HepG2 (cell line): ENCODE measurements around the gene SFPQ. TPM values are rescaled to one million over a fixed set of nuclear protein-coding genes. Genes with fewer than 3 reads are reported as not detected.

Experiments used
- BCL6 ChIP-seq: IDR thresholded peaks from 2 replicates; pipeline ENCODE4 v1.6.1; 2016; ENCODE audit warnings: missing genetic modification reagents, missing compliant biosample characterization
- FOXA1 ChIP-seq, 2 experiments: fragments of 450-650 bp in 1 of 2; sonication (generic) in 1 of 2; formaldehyde crosslinking in 1 of 2; IDR thresholded peaks; 2 replicates each; pipeline versions ENCODE4 v1.4.0 to v1.6.1; 2016 to 2020; ENCODE audit warnings: missing genetic modification reagents in 1 of 2
- MAZ ChIP-seq, 2 experiments: sonication (generic) in 1 of 2; formaldehyde crosslinking in 1 of 2; IDR thresholded peaks; 2 replicates each; pipeline versions ENCODE4 v1.5.0 to v1.6.1; 2012 to 2020; ENCODE audit warnings: low read depth in 2 of 2, mild to moderate bottlenecking in 2 of 2, borderline replicate concordance in 1 of 2, improper control_type of control experiment in 1 of 2, low read length in 1 of 2, missing genetic modification reagents in 1 of 2, moderate library complexity in 1 of 2
- MYNN ChIP-seq: sonication (generic); formaldehyde crosslinking; IDR thresholded peaks from 2 replicates; pipeline ENCODE4 v1.4.0; 2020; ENCODE audit warnings: mild to moderate bottlenecking, low read depth, missing genetic modification reagents
- PHF20 ChIP-seq: sonication (generic); formaldehyde crosslinking; IDR thresholded peaks from 2 replicates; pipeline ENCODE4 v1.5.0; 2020; ENCODE audit warnings: mild to moderate bottlenecking, missing genetic modification reagents
- TP53 ChIP-seq: sonication (generic); formaldehyde crosslinking; conservative IDR thresholded peaks from 2 replicates; pipeline ENCODE4 v1.4.0; 2020; ENCODE audit warnings: missing genetic modification reagents
- ZBTB1 ChIP-seq: sonication (generic); formaldehyde crosslinking; IDR thresholded peaks from 2 replicates; pipeline ENCODE4 v1.4.0; 2020; ENCODE audit warnings: missing genetic modification reagents, borderline replicate concordance
- ZBTB21 ChIP-seq: sonication (generic); formaldehyde crosslinking; IDR thresholded peaks from 2 replicates; pipeline ENCODE4 v1.4.0; 2020; ENCODE audit warnings: missing genetic modification reagents
- ZNF124 ChIP-seq: sonication (generic); formaldehyde crosslinking; IDR thresholded peaks from 2 replicates; pipeline ENCODE4 v1.4.0; 2020; ENCODE audit warnings: missing genetic modification reagents
- ZNF468 ChIP-seq: sonication (generic); formaldehyde crosslinking; IDR thresholded peaks from 2 replicates; pipeline ENCODE4 v1.8.0; 2022; ENCODE audit warnings: mild to moderate bottlenecking, moderate library complexity, missing genetic modification reagents
- ZNF556 ChIP-seq: sonication (generic); formaldehyde crosslinking; IDR thresholded peaks from 2 replicates; pipeline ENCODE4 v1.4.0; 2020; ENCODE audit warnings: mild to moderate bottlenecking, missing genetic modification reagents, borderline replicate concordance
- ZNF598 ChIP-seq: sonication (generic); formaldehyde crosslinking; IDR thresholded peaks from 2 replicates; pipeline ENCODE4 v1.5.1; 2020; ENCODE audit warnings: mild to moderate bottlenecking, missing genetic modification reagents, borderline replicate concordance
- ZNF619 ChIP-seq: sonication (generic); formaldehyde crosslinking; IDR thresholded peaks from 2 replicates; pipeline ENCODE4 v1.4.0; 2020; ENCODE audit warnings: mild to moderate bottlenecking, missing genetic modification reagents
- ZNF672 ChIP-seq: sonication (generic); formaldehyde crosslinking; IDR thresholded peaks from 2 replicates; pipeline ENCODE4 v1.8.1; 2022; ENCODE audit warnings: missing genetic modification reagents
- polyA plus RNA-seq, 8 experiments: library from polyadenylated mRNA; depleted of rRNA in 3 of 8; stranded (reverse) in 7 of 8; unstranded in 1 of 8; fragments of >200 nt; fragmentation: Illumina TruSeq in 4 of 8; extraction: Trizol in 4 of 8; gene quantifications; 2 replicates each; pipeline versions ENCODE4 v1.2.1 to v1.2.3, GENCODE V29; 2011 to 2016; ENCODE audit warnings: low read depth in 4 of 8, missing spikeins in 1 of 8, mixed read lengths in 1 of 8; ENCODE audit not compliant: insufficient read depth in 1 of 8
- total RNA-seq, 5 experiments: library from RNA; depleted of rRNA; stranded (reverse); fragments of >200 nt; fragmentation: Illumina TruSeq; extraction: Trizol; gene quantifications; 2 replicates each; pipeline ENCODE4 v1.2.3, GENCODE V29; 2016; ENCODE audit warnings: low read depth in 1 of 5
- TF ChIP-seq, protein P1 (sequence below): sonication (generic); formaldehyde crosslinking; IDR thresholded peaks from 2 replicates; pipeline ENCODE4 v1.5.0; 2020; ENCODE audit warnings: mild to moderate bottlenecking, missing genetic modification reagents
- TF ChIP-seq, protein P2 (sequence below): sonication (generic); formaldehyde crosslinking; IDR thresholded peaks from 2 replicates; pipeline ENCODE4 v1.8.1; 2023; ENCODE audit warnings: missing genetic modification reagents, mild to moderate bottlenecking, borderline replicate concordance
- TF ChIP-seq, protein P3 (sequence below): IDR thresholded peaks from 2 replicates; pipeline ENCODE4 v1.6.1; 2016
- TF ChIP-seq, protein P4 (sequence below), 2 experiments: IDR thresholded peaks; 2 replicates each; pipeline ENCODE4 v1.6.1; 2011 to 2012; ENCODE audit warnings: low read length in 2 of 2, borderline replicate concordance in 1 of 2, low read depth in 1 of 2, mild to moderate bottlenecking in 1 of 2, moderate library complexity in 1 of 2
- TF ChIP-seq, protein P5 (sequence below): sonication (generic); formaldehyde crosslinking; conservative IDR thresholded peaks from 2 replicates; pipeline ENCODE4 v1.5.0; 2020; ENCODE audit warnings: missing genetic modification reagents

SFPQ gene
- total and polyA plus RNA-seq, 2 of the 13 experiments (the other 11 are each of a cell fraction or from before 2014, with no cell fraction given), result 101 to 292 TPM

DNA sequence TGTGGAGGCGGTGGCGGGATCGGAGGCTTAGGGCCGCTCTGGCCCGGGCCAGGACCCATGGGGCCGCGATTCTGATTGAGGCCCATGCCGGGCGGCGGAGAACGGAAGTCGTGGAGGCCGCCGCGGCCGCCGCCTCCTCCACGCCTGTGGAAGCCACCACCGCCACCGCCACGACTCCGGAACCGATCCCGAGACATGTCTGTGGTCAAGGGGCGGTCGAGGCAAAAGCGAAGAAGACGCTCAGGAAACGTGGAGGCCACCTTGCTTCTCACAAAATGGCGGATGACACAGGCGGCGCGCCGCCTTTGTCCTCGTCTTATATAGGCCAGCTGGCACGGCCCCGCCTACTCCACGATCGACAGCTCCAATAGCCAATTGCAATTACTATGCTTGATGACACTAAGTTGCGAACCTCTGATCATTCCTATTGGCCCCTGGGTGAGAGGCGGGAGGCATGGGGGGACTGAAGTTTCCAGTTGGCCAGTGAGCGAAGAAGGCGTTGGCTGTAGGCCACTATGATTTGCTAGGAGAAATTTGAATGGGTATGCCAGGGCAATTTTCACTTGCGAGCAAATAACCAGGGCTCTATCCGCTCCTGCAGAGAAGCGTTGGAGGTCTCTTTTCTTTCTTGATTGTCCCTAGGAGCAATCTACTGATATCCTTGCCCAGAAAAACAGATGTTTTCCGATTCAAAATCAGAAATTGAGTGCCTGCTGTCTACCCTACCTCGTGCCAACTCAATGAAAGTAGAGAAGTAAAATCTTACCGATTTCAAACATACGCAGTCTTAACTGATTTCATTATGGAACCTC, at the start of gene SFPQ (continued):
- TF ChIP-seq, protein P1, sequence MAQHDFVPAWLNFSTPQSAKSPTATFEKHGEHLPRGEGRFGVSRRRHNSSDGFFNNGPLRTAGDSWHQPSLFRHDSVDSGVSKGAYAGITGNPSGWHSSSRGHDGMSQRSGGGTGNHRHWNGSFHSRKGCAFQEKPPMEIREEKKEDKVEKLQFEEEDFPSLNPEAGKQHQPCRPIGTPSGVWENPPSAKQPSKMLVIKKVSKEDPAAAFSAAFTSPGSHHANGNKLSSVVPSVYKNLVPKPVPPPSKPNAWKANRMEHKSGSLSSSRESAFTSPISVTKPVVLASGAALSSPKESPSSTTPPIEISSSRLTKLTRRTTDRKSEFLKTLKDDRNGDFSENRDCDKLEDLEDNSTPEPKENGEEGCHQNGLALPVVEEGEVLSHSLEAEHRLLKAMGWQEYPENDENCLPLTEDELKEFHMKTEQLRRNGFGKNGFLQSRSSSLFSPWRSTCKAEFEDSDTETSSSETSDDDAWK (CRISPR knock-in tag), result no peak
- TF ChIP-seq MAZ (IDR thresholded peaks at IDR 0.05; ENCODE audit: borderline replicate concordance, low read depth, low read length) (peak; percentile 57; the same call in 1 of the 2 replicates), MAZ (CRISPR knock-in tag; IDR thresholded peaks at IDR 0.05; ENCODE audit: low read depth) (peak; percentile 90), ZNF556 (CRISPR knock-in tag) (no peak; the same call in 1 of the 2 replicates), ZNF672 (CRISPR knock-in tag) (no peak), ZNF124 (peak; percentile 40; the same call in 1 of the 2 replicates), TP53 (CRISPR knock-in tag) (no peak), ZBTB1 (CRISPR knock-in tag) (no peak), MYNN (CRISPR knock-in tag) (0 out of 2 replicates have a peak, but pooled peaks have one; percentile 68), ZBTB21 (no peak), ZNF598 (CRISPR knock-in tag) (no peak), PHF20 (CRISPR knock-in tag) (peak; percentile 66; the same call in 1 of the 2 replicates), FOXA1 (IDR thresholded peaks at IDR 0.05) (no peak), FOXA1 (CRISPR knock-in tag; IDR thresholded peaks at IDR 0.05) (peak; percentile 20; the same call in 1 of the 2 replicates), BCL6 (CRISPR knock-in tag) (peak; percentile 40; the same call in 1 of the 2 replicates), ZNF619 (CRISPR knock-in tag) (no peak), ZNF468 (CRISPR knock-in tag) (peak; percentile 73; the same call in 1 of the 2 replicates)
- TF ChIP-seq, protein P2, sequence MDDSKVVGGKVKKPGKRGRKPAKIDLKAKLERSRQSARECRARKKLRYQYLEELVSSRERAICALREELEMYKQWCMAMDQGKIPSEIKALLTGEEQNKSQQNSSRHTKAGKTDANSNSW (CRISPR knock-in tag), result no peak
- TF ChIP-seq, protein P3, sequence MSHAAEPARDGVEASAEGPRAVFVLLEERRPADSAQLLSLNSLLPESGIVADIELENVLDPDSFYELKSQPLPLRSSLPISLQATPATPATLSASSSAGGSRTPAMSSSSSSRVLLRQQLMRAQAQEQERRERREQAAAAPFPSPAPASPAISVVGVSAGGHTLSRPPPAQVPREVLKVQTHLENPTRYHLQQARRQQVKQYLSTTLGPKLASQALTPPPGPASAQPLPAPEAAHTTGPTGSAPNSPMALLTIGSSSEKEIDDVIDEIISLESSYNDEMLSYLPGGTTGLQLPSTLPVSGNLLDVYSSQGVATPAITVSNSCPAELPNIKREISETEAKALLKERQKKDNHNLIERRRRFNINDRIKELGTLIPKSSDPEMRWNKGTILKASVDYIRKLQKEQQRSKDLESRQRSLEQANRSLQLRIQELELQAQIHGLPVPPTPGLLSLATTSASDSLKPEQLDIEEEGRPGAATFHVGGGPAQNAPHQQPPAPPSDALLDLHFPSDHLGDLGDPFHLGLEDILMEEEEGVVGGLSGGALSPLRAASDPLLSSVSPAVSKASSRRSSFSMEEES (CRISPR knock-in tag), result peak; percentile 75
- TF ChIP-seq, protein P4, sequence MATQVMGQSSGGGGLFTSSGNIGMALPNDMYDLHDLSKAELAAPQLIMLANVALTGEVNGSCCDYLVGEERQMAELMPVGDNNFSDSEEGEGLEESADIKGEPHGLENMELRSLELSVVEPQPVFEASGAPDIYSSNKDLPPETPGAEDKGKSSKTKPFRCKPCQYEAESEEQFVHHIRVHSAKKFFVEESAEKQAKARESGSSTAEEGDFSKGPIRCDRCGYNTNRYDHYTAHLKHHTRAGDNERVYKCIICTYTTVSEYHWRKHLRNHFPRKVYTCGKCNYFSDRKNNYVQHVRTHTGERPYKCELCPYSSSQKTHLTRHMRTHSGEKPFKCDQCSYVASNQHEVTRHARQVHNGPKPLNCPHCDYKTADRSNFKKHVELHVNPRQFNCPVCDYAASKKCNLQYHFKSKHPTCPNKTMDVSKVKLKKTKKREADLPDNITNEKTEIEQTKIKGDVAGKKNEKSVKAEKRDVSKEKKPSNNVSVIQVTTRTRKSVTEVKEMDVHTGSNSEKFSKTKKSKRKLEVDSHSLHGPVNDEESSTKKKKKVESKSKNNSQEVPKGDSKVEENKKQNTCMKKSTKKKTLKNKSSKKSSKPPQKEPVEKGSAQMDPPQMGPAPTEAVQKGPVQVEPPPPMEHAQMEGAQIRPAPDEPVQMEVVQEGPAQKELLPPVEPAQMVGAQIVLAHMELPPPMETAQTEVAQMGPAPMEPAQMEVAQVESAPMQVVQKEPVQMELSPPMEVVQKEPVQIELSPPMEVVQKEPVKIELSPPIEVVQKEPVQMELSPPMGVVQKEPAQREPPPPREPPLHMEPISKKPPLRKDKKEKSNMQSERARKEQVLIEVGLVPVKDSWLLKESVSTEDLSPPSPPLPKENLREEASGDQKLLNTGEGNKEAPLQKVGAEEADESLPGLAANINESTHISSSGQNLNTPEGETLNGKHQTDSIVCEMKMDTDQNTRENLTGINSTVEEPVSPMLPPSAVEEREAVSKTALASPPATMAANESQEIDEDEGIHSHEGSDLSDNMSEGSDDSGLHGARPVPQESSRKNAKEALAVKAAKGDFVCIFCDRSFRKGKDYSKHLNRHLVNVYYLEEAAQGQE (IDR thresholded peaks at IDR 0.05; ENCODE audit: borderline replicate concordance in 1 of 2, low read depth in 1 of 2, low read length in 2 of 2), result peak in 1 of 2 experiments; percentile 74; a peak in 1 of 4 replicates
- TF ChIP-seq, protein P5, sequence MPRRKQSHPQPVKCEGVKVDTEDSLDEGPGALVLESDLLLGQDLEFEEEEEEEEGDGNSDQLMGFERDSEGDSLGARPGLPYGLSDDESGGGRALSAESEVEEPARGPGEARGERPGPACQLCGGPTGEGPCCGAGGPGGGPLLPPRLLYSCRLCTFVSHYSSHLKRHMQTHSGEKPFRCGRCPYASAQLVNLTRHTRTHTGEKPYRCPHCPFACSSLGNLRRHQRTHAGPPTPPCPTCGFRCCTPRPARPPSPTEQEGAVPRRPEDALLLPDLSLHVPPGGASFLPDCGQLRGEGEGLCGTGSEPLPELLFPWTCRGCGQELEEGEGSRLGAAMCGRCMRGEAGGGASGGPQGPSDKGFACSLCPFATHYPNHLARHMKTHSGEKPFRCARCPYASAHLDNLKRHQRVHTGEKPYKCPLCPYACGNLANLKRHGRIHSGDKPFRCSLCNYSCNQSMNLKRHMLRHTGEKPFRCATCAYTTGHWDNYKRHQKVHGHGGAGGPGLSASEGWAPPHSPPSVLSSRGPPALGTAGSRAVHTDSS (CRISPR knock-in tag), result no peak
